COLO829 (cell line): Measurements from ENCODE around the gene CYP26A1.

Experiments
- DNase-seq: peaks from one replicate; pipeline ENCODE4 v3.0.0; 2012; ENCODE audit warnings: low spot score

The CYP26A1 gene

DNA sequence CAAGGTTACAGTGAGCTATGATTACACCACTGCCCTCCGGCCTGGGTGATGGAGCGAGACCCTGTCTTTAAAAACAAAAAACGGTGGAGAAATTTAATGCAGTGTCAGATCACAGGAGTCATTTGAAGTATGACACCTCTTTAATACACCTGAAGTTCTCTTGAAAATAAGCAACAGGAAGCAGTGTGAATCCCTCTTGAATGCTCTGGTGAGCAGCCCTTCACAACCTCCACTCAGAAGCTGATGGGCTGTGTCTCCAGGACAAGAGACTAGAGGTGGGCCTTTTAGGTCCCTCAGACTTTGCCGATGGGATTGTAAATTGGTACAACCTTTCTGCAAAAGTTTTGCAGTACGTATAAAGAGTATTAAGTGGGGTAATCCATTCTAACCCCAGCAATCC is 50.1 kb downstream of the CYP26A1 start:
- DNase-seq, result no peak

DNA sequence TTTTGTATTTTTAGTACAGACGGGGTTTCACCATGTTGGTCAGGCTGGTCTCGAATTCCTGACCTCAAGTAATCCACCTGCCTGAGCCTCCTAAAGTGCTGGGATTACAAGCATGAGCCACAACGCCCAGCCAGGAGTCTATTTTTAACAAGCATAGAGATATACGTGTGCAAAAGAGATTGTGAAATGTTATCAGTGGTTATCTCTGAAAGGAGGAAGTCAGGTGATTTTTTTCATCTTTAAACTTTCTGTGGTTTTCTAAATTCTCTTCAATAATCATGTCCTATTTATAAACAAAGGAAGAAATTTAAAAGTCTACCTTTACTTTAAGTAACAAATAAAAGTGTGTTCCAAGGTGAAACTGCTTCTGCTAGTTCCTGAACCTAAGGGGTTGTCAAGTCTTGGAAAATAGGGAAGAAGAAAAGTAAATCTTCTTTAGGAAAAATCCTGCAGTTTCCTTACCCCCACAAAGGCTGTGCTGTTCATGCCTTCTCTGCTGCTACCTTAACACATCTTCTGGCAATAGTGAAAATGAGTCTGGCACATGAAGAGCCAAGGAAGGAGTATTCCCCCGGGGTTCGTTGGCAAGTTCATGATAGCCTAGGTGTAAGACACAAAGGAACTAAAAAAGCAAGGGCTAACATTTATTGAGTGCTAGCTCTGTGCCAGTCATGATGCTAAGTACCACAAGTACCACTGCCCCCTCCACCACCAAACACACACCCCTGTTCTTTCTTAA is 51.1 kb downstream of the CYP26A1 start:
- DNase-seq, result no peak

- no peak for DNase-seq
Measured at GRCh38 chr10:93125966-93126365, 52.3 kb downstream of the CYP26A1 start.

DNA sequence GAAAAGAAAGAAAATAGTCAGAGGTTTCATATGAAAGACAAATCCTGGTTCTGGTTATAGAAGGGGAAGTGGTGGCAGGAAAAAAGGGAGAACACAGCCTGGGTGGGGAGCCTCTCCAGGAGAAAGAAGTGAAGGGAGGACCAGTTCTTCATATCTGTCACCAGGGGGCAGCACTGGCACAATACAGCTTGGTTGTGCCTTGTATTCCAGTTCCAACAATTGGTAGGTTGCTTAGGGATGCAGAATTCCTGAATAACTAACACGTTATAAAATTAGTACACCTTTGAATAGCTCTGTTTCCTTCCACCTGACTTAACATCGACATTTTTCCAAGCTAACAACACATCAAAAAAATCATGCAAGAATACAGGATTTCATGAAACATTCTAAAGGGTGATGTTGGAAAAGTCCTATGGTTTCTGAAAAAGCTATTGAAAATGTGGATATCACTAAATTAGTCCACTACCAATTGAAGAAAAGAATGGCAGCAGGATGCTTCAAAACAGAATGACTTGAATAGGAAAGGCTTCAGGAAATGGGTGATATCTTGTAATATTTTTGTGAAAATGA is 52.9 kb downstream of the CYP26A1 start:
- no peak for DNase-seq
